ENCODE measurements around the gene TBC1D32. TPM values are rescaled to one million over a fixed set of nuclear protein-coding genes. Genes with fewer than 3 reads are reported as not detected.
"Not testable (repeated sequence)": the region's sequence is repeated elsewhere in the genome, so short reads cannot be mapped to it uniquely, and the experiment has no call there.

Gene TBC1D32
- total and polyA plus RNA-seq, 2 donors (not counting 3 experiments of a cell fraction or from before 2014, with no cell fraction given): 2.5 to 4.0 TPM

GRCh38 chr6:121376411-121376810 is 42.1 kb upstream of the TBC1D32 start:
- no peaks in the 10 kb centered on the region for H3K9me3 ChIP-seq (replicated peaks; ENCODE audit: control insufficient read depth, insufficient read depth, low read length)
- no peak overlapping the region for H3K4me3 ChIP-seq (replicated peaks in 1 of 3; ENCODE audit: insufficient read depth in 1 of 3, low read depth in 1 of 3, low read length in 3 of 3)
- FAIRE-seq (no peak), DNase-seq (ENCODE audit: low read depth, low spot score) (no peak)
- no peaks in the 10 kb centered on the region for H3K4me1 ChIP-seq (ENCODE audit: control insufficient read depth, extremely low read depth, insufficient read depth, low read length)
- CTCF ChIA-PET: interaction anchor here (1.0 to 1.4 kb wide), 3 partner anchors 18 to 24 kb away, joined by 3 to 5 read pairs (median 3); no protein-coding TSS in a partner anchor
- no peak overlapping the region for H2AFZ ChIP-seq (ENCODE audit: low read depth, low read length)
- no peak overlapping the region for H3K27ac ChIP-seq (ENCODE audit: insufficient read depth, low read depth, low read length)
- H3K27me3 ChIP-seq (ENCODE audit: control insufficient read depth in 2 of 2, insufficient read depth in 2 of 2, low read length in 2 of 2): no peaks in the 10 kb centered on the region
- POLR2A ChIA-PET: no interaction called here
- dilution Hi-C loops (cut with MboI; ENCODE audit: extremely low pct_ligation_motif_present, low sequenced_read_pairs): no loop called here
- intact Hi-C loops (cut with micrococcal nuclease): no loop called here
- no peaks in the 10 kb centered on the region for H3K9me1 ChIP-seq (replicated peaks; ENCODE audit: control insufficient read depth, extremely low read depth, insufficient read depth, low read length)
- no TSS peak for BruUV-seq (replicated peaks)
- H4K20me1 ChIP-seq (replicated peaks; ENCODE audit: control insufficient read depth, extremely low read depth, insufficient read depth, low read length): no peaks in the 10 kb centered on the region
- H3K79me2 ChIP-seq (ENCODE audit: control insufficient read depth, insufficient read depth, low read length): no peaks in the 10 kb centered on the region
- no peaks in the 10 kb centered on the region for H3K36me3 ChIP-seq (ENCODE audit: control insufficient read depth in 2 of 2, extremely low read depth in 1 of 2, insufficient read depth in 2 of 2, low read length in 2 of 2)
- no peak overlapping the region for H3K9ac ChIP-seq (replicated peaks; ENCODE audit: extremely low read depth, insufficient read depth, low read length)
- TF ChIP-seq MYC (IDR thresholded peaks at IDR 0.05; ENCODE audit: low read depth, low read length): no peak
- TF ChIP-seq POLR2A (IDR thresholded peaks at IDR 0.05; ENCODE audit: low read depth, low read length): no peak
- no peak for TF ChIP-seq EZH2 (IDR thresholded peaks at IDR 0.05; ENCODE audit: borderline replicate concordance, low read depth, low read length, severe bottlenecking)
- TF ChIP-seq GATA2 (IDR thresholded peaks at IDR 0.05; ENCODE audit: insufficient read depth, insufficient read length, low read depth, low read length): no peak
- TF ChIP-seq MAX (IDR thresholded peaks at IDR 0.05; ENCODE audit: insufficient read depth, insufficient read length): no peak
- no peak for TF ChIP-seq FOS (IDR thresholded peaks at IDR 0.05; ENCODE audit: borderline replicate concordance, insufficient read depth, low read length)
- TF ChIP-seq CTCF (IDR thresholded peaks at IDR 0.05; ENCODE audit: extremely low read depth in 1 of 2, insufficient read depth in 1 of 2, low read depth in 1 of 2, low read length in 2 of 2): no peak
- TF ChIP-seq JUN (IDR thresholded peaks at IDR 0.05; ENCODE audit: borderline replicate concordance, insufficient read depth, insufficient read length, low read depth): no peak
- TF ChIP-seq POLR2AphosphoS5 (IDR thresholded peaks at IDR 0.05; ENCODE audit: insufficient read depth, low read depth, low read length): no peak
- H3K4me2 ChIP-seq (ENCODE audit: insufficient read depth, low read length): no peak overlapping the region

DNA sequence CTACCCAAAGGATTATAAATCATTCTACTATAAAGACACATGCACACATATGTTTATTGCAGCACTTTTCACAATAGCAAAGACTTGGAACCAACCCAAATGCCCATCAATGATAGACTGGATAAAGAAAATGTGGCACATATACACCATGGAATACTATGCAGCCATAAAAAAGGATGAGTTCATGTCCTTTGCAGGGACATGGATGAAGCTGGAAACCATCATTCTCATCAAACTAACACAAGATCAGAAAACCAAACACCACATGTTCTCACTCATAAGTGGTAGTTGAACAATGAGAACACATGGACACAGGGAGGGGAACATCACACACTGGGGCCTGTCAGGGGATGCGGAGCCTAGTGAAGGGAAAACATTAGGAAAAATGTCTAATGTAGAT is 39.9 kb upstream of the TBC1D32 start:
- BruUV-seq (replicated peaks); H2AFZ ChIP-seq (ENCODE audit: low read depth, low read length); H4K20me1 ChIP-seq (replicated peaks; ENCODE audit: control insufficient read depth, extremely low read depth, insufficient read depth, low read length); POLR2A ChIA-PET; dilution Hi-C loops (cut with MboI; ENCODE audit: extremely low pct_ligation_motif_present, low sequenced_read_pairs); H3K79me2 ChIP-seq (ENCODE audit: control insufficient read depth, insufficient read depth, low read length); CTCF ChIA-PET; H3K4me1 ChIP-seq (ENCODE audit: control insufficient read depth, extremely low read depth, insufficient read depth, low read length); H3K4me3 ChIP-seq (replicated peaks in 1 of 3; ENCODE audit: insufficient read depth in 1 of 3, low read depth in 1 of 3, low read length in 3 of 3); H3K27ac ChIP-seq (ENCODE audit: insufficient read depth, low read depth, low read length); H3K9me3 ChIP-seq (replicated peaks; ENCODE audit: control insufficient read depth, insufficient read depth, low read length); H3K4me2 ChIP-seq (ENCODE audit: insufficient read depth, low read length); H3K9me1 ChIP-seq (replicated peaks; ENCODE audit: control insufficient read depth, extremely low read depth, insufficient read depth, low read length); DNase-seq (ENCODE audit: low read depth, low spot score); FAIRE-seq; H3K9ac ChIP-seq (replicated peaks; ENCODE audit: extremely low read depth, insufficient read depth, low read length); H3K36me3 ChIP-seq (ENCODE audit: control insufficient read depth in 2 of 2, extremely low read depth in 1 of 2, insufficient read depth in 2 of 2, low read length in 2 of 2); H3K27me3 ChIP-seq (ENCODE audit: control insufficient read depth in 2 of 2, insufficient read depth in 2 of 2, low read length in 2 of 2); intact Hi-C loops (cut with micrococcal nuclease): not testable (repeated sequence)

Measured in endothelial cell of umbilical vein (primary cell).